GM12875 (cell line): ENCODE data around the gene PADI1.

Experiments
- H3K4me3 ChIP-seq: one replicate; pipeline ENCODE4 v1.5.1; 2011; ENCODE audit warnings: low read depth, low read length, control low read depth
- TF ChIP-seq, protein P1 (sequence below): IDR thresholded peaks from 2 replicates; pipeline ENCODE4 v1.5.1; 2011; ENCODE audit warnings: low read depth, mild to moderate bottlenecking, control low read depth, inconsistent platforms, low read length, moderate library complexity, borderline replicate concordance; ENCODE audit not compliant: insufficient read depth

PADI1 gene

GRCh38 chr1:17251701-17252376 lies 46.9 kb downstream of the PADI1 start:
- TF ChIP-seq, protein P1, sequence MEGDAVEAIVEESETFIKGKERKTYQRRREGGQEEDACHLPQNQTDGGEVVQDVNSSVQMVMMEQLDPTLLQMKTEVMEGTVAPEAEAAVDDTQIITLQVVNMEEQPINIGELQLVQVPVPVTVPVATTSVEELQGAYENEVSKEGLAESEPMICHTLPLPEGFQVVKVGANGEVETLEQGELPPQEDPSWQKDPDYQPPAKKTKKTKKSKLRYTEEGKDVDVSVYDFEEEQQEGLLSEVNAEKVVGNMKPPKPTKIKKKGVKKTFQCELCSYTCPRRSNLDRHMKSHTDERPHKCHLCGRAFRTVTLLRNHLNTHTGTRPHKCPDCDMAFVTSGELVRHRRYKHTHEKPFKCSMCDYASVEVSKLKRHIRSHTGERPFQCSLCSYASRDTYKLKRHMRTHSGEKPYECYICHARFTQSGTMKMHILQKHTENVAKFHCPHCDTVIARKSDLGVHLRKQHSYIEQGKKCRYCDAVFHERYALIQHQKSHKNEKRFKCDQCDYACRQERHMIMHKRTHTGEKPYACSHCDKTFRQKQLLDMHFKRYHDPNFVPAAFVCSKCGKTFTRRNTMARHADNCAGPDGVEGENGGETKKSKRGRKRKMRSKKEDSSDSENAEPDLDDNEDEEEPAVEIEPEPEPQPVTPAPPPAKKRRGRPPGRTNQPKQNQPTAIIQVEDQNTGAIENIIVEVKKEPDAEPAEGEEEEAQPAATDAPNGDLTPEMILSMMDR, result no peak

GRCh38 chr1:17255336-17255735 lies 50.4 kb downstream of the PADI1 start:
- TF ChIP-seq, protein P1, result no peak
- H3K4me3 ChIP-seq, result no peak overlapping the region

More at GRCh38 chr1:17251701-17252376, 46.9 kb downstream of the PADI1 start:
- no peak overlapping the region for H3K4me3 ChIP-seq

DNA sequence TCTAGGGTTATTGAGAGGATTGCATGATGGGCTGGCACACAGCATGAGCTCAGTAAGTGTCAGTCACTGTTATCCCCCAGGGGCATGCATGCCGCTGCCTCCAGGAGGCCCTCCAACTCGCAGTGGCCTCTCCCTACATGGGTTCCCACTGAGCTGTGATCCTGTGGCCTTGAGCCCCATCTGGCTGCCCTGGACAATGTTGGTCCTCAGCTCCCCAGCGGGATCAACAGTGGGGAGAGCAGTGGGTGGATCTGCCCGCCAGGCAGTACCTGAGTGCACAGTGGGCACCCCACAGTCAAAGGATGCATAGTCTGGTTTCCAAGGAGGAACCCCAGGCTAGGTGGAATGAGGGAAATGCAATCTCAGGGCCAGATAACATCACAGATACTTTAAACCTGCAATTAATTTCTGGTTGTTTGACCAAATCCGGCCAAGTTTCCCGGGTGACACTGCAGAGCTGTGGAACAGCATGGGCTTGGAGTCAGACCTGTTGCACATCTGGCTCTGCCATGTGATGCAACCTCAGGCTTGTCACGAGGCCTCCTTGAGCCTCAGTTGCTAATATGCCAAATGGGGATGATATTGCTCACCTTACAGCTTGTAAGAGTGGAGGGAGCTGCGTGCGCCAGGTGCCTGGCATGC lies 53.3 kb downstream of the PADI1 start:
- TF ChIP-seq, protein P1, result no peak
- no peak overlapping the region for H3K4me3 ChIP-seq

- no peak overlapping the region for H3K4me3 ChIP-seq
- TF ChIP-seq, protein P1, result no peak
Observed at GRCh38 chr1:17258758-17259130, 53.8 kb downstream of the PADI1 start.

GRCh38 chr1:17259233-17259873 lies 54.4 kb downstream of the PADI1 start:
- TF ChIP-seq, protein P1, result no peak
- H3K4me3 ChIP-seq, result no peak overlapping the region

- H3K4me3 ChIP-seq, result no peak overlapping the region
- TF ChIP-seq, protein P1, result no peak
Observed at GRCh38 chr1:17260264-17260663, 55.3 kb downstream of the PADI1 start.
